ENCODE measurements around the gene CCNY. TPM values are rescaled to one million over a fixed set of nuclear protein-coding genes. Genes with fewer than 3 reads are reported as not detected.

The CCNY gene
- total and polyA plus RNA-seq, 2 of the 13 experiments (the other 11 are each of a cell fraction or from before 2014, with no cell fraction given): 48.2 to 54.7 TPM

GRCh38 chr10:35359056-35359455 lies 22.7 kb downstream of the CCNY start:
- POLR2A ChIA-PET: no interaction called here
- no peak overlapping the region for H3K27ac ChIP-seq (ENCODE audit: extremely low read length, insufficient read depth, low read length)
- H2AFZ ChIP-seq (ENCODE audit: low read length): no peak overlapping the region
- no peak for ATAC-seq
- peaks cover 89% of the 10 kb centered on the region for H3K79me2 ChIP-seq (ENCODE audit: insufficient read depth, low read length)
- WGBS (ENCODE audit: low lambda C conversion rate): 91% methylated on average over 1 of the region's 2 CpGs
- BruUV-seq (replicated peaks): no TSS peak
- H4K20me1 ChIP-seq (ENCODE audit: insufficient read depth, low read length): no peaks in the 10 kb centered on the region; the same call in none of the 2 replicates
- FAIRE-seq: no peak
- no peaks in the 10 kb centered on the region; a peak in 1 of 5 replicates for H3K36me3 ChIP-seq (replicated peaks in 1 of 2; ENCODE audit: control insufficient read depth in 1 of 2, insufficient read depth in 2 of 2, low read length in 2 of 2)
- no peak overlapping the region for H3K9ac ChIP-seq (ENCODE audit: insufficient read depth, low read depth, low read length)
- in situ Hi-C loops (cut with HindIII; ENCODE audit: extremely low pct_ligation_motif_present, low pct_unique_long_range_greater_than_20kb): no loop called here
- no peaks in the 10 kb centered on the region for H3K9me3 ChIP-seq (ENCODE audit: low read length)
- intact Hi-C loops (cut with micrococcal nuclease; ENCODE audit: unreplicated experiment): no loop called here
- no peak for TF ChIP-seq ZC3H13 (CRISPR knock-in tag; IDR thresholded peaks at IDR 0.05)
- no peak for TF ChIP-seq NCOA5 (CRISPR knock-in tag; IDR thresholded peaks at IDR 0.05)
- TF ChIP-seq SNAPC5 (CRISPR knock-in tag; IDR thresholded peaks at IDR 0.05; ENCODE audit: borderline replicate concordance): no peak
- TF ChIP-seq ZNF816 (CRISPR knock-in tag; IDR thresholded peaks at IDR 0.05; ENCODE audit: borderline replicate concordance): no peak
- TF ChIP-seq STAG1 (CRISPR knock-in tag; IDR thresholded peaks at IDR 0.05): no peak
- no peak for TF ChIP-seq CEBPG (CRISPR knock-in tag; IDR thresholded peaks at IDR 0.05)
- TF ChIP-seq ZNF432 (CRISPR knock-in tag; IDR thresholded peaks at IDR 0.05; ENCODE audit: borderline replicate concordance): no peak
- no peak for TF ChIP-seq ZNF468 (CRISPR knock-in tag; IDR thresholded peaks at IDR 0.05)
- TF ChIP-seq JUN (CRISPR knock-in tag; IDR thresholded peaks at IDR 0.05): no peak
- TF ChIP-seq ZNF546 (CRISPR knock-in tag; conservative IDR thresholded peaks at IDR 0.05): no peak
- no peak for TF ChIP-seq ZSCAN9 (CRISPR knock-in tag; IDR thresholded peaks at IDR 0.05; ENCODE audit: borderline replicate concordance)
- TF ChIP-seq ARID3A (IDR thresholded peaks at IDR 0.05; ENCODE audit: low read depth, low read length): no peak
- no peak for TF ChIP-seq NKX3-1 (CRISPR knock-in tag; IDR thresholded peaks at IDR 0.05)
- no peak for TF ChIP-seq TCF7L2 (IDR thresholded peaks at IDR 0.05; ENCODE audit: low read depth, low read length)
- no peak for DNase-seq (ENCODE audit: low spot score)
- no peaks in the 10 kb centered on the region for H3K27me3 ChIP-seq (ENCODE audit: control insufficient read depth in 1 of 2, insufficient read depth in 2 of 2, low read length in 2 of 2)
- H3K4me3 ChIP-seq (replicated peaks in 1 of 3; ENCODE audit: insufficient read depth in 1 of 3, low read depth in 2 of 3, low read length in 3 of 3): no peak overlapping the region
- peaks cover 41% of the 10 kb centered on the region for H3K4me1 ChIP-seq (ENCODE audit: insufficient read depth, low read length)
- CTCF ChIA-PET (ENCODE audit: low intra/inter-chr PET ratio, low total read pairs): no interaction called here
- no peak overlapping the region for H3K4me2 ChIP-seq (ENCODE audit: low read depth, low read length)

Data from HepG2 (cell line).